ENCODE results near the gene ITGA7. TPM values are rescaled to one million over a fixed set of nuclear protein-coding genes. Genes with fewer than 3 reads are reported as not detected.

The ITGA7 gene
- total RNA-seq, 1 experiment from 2014 or later = 14.7 TPM

DNA sequence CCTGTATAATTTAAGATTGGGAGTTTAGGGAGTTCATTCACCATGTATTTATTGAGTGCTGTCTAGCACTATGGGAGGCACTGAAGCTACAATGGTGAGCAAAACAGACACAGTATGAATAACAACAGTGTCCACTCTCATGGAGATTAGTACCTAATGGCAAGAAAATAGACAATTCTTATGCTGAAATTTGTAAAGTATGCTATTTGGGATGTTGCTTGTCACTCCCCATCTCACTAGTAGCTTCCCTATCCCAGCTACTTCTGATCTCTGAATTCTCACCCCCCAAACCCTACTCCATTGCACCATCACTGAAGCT lies 39.2 kb upstream of the ITGA7 start:
- Histone ChIP-seq H3K9me3 (ENCODE audit: low read depth, low read length, poor library complexity, severe bottlenecking) (no peaks in the 10 kb centered on the region), H3K27ac (ENCODE audit: low read depth, low read length, poor library complexity, severe bottlenecking) (no peak overlapping the region), H3K27me3 (replicated peaks; ENCODE audit: insufficient read depth, low read depth, low read length, poor library complexity) (no peaks in the 10 kb centered on the region), H3K4me3 (ENCODE audit: low read depth, low read length, poor library complexity, severe bottlenecking) (no peak overlapping the region), H3K36me3 (ENCODE audit: insufficient read depth, low read length, poor library complexity, severe bottlenecking) (peaks cover 46% of the 10 kb centered on the region), H3K4me1 (ENCODE audit: insufficient read depth, low read length, poor library complexity, severe bottlenecking) (peaks cover 9% of the 10 kb centered on the region)
- intact Hi-C loops (cut with micrococcal nuclease; ENCODE audit: unreplicated experiment) = no loop called here
- POLR2A ChIA-PET (ENCODE audit: low non-redundant PET) = interaction anchor here (0.6 kb wide), 1 partner anchor 53 kb away, joined by 11 read pairs; no protein-coding TSS in a partner anchor
- CTCF ChIA-PET = no interaction called here
- TF ChIP-seq, protein P1, sequence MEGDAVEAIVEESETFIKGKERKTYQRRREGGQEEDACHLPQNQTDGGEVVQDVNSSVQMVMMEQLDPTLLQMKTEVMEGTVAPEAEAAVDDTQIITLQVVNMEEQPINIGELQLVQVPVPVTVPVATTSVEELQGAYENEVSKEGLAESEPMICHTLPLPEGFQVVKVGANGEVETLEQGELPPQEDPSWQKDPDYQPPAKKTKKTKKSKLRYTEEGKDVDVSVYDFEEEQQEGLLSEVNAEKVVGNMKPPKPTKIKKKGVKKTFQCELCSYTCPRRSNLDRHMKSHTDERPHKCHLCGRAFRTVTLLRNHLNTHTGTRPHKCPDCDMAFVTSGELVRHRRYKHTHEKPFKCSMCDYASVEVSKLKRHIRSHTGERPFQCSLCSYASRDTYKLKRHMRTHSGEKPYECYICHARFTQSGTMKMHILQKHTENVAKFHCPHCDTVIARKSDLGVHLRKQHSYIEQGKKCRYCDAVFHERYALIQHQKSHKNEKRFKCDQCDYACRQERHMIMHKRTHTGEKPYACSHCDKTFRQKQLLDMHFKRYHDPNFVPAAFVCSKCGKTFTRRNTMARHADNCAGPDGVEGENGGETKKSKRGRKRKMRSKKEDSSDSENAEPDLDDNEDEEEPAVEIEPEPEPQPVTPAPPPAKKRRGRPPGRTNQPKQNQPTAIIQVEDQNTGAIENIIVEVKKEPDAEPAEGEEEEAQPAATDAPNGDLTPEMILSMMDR (conservative IDR thresholded peaks at IDR 0.05; ENCODE audit: low read depth, low read length) = no peak
- TF ChIP-seq EZH2 (IDR thresholded peaks at IDR 0.05; ENCODE audit: borderline replicate concordance, low read depth, low read length, poor library complexity, severe bottlenecking) = no peak
- no TSS peak for BruUV-seq (replicated peaks)
- no peak for DNase-seq (ENCODE audit: low spot score)

DNA sequence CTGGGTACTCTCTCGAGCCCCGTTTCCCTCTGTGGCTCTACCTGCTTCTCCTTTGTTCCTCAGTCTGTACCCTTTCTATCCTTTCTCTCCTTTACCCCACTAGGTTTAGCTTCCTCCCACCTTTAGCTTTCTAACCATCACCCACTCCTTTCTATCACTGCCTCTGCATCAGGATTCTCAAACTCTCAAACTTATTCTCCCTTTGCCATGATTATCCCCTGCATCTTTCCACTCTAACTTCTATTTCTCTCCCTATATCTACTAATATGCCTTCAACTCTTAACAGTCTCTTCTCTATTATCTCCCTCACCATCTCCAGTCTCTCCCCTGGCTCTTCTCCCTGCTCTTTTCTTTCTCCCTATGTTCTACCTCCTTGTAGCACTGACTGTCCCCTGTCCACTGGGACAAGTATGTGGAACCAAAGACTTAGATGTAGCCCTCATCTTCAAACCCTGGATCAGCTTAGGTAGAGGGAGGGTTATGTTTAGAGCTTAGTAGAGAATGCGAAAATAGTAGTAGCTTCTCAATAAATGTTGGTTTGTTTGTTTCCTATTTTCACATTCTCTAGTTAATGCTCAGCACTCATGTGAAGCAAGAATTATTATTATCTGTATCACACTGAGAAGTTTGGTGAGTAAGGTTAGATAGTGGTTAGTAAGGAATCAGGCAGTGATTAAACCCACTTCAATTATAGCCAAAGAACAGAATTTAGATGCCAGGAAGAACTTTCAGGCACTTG lies 38.6 kb upstream of the ITGA7 start:
- TF ChIP-seq, protein P1 (conservative IDR thresholded peaks at IDR 0.05; ENCODE audit: low read depth, low read length) = no peak
- TF ChIP-seq EZH2 (IDR thresholded peaks at IDR 0.05; ENCODE audit: borderline replicate concordance, low read depth, low read length, poor library complexity, severe bottlenecking) = no peak
- intact Hi-C loops (cut with micrococcal nuclease; ENCODE audit: unreplicated experiment) = no loop called here
- BruUV-seq (replicated peaks) = no TSS peak
- DNase-seq (ENCODE audit: low spot score) = no peak
- POLR2A ChIA-PET (ENCODE audit: low non-redundant PET) = interaction anchor here (0.5 kb wide), 1 partner anchor 691 kb away, joined by 4 read pairs; no protein-coding TSS in a partner anchor
- H3K4me3 ChIP-seq (ENCODE audit: low read depth, low read length, poor library complexity, severe bottlenecking) = peak overlapping the region; percentile 70
- no peaks in the 10 kb centered on the region for H3K9me3 ChIP-seq (ENCODE audit: low read depth, low read length, poor library complexity, severe bottlenecking)
- peaks cover 41% of the 10 kb centered on the region for H3K36me3 ChIP-seq (ENCODE audit: insufficient read depth, low read length, poor library complexity, severe bottlenecking)
- peaks cover 9% of the 10 kb centered on the region for H3K4me1 ChIP-seq (ENCODE audit: insufficient read depth, low read length, poor library complexity, severe bottlenecking)
- H3K27me3 ChIP-seq (replicated peaks; ENCODE audit: insufficient read depth, low read depth, low read length, poor library complexity) = no peaks in the 10 kb centered on the region
- H3K27ac ChIP-seq (ENCODE audit: low read depth, low read length, poor library complexity, severe bottlenecking) = peak overlapping the region; percentile 27
- CTCF ChIA-PET = no interaction called here

DNA sequence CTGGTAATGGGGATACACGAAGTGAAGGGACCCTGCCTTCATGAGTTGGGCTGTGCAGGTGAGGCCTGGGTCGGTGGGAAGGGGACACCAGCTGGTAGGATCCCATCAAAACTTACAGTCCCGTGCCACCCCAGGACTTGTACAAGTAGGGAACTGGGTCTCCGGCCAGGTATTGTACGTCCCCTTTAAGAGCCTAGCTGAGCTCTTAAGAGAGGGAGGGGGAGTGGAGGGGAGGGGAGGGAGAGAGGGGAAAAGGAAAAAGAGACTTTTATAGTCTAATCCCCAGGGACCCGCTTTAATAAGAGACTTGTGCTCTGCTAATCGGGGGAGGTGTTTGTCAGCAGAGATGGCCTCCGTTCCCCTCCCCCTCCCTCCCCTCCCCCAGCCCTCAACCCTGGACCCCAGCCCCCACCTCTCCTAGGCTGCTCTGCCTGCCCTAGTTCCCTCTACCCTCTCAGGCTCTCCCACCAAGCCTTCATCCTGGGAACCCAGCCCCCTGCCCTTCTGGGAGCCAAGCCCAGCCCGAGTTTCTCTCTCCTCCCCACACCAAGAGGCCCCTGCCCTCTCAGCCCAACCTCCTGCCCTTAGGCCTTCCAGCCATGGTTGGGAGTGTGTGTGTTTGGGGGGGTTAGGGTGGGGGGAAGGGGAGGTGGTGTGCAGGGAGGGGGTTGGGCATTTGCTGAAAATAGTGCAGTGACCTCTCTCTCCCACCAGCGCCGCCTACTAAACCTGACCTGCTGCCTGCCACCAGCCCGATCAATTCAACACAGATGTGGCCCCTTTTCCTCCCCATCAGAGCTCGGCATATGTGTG lies 37.9 kb upstream of the ITGA7 start:
- POLR2A ChIA-PET (ENCODE audit: low non-redundant PET) = interaction anchor here (0.6 kb wide), 1 partner anchor 1479 kb away, joined by 12 read pairs; no protein-coding TSS in a partner anchor
- peaks cover 9% of the 10 kb centered on the region for H3K4me1 ChIP-seq (ENCODE audit: insufficient read depth, low read length, poor library complexity, severe bottlenecking)
- DNase-seq (ENCODE audit: low spot score) = peak; percentile 97
- BruUV-seq (replicated peaks) = no TSS peak
- H3K27ac ChIP-seq (ENCODE audit: low read depth, low read length, poor library complexity, severe bottlenecking) = peak overlapping the region; percentile 80
- H3K36me3 ChIP-seq (ENCODE audit: insufficient read depth, low read length, poor library complexity, severe bottlenecking) = peaks cover 33% of the 10 kb centered on the region
- CTCF ChIA-PET = interaction anchor here (0.6 to 0.8 kb wide), 4 partner anchors 227 to 1545 kb away, joined by 3 to 12 read pairs (median 6); no protein-coding TSS in a partner anchor
- peak overlapping the region; percentile 70 for H3K4me3 ChIP-seq (ENCODE audit: low read depth, low read length, poor library complexity, severe bottlenecking)
- TF ChIP-seq, protein P1 (conservative IDR thresholded peaks at IDR 0.05; ENCODE audit: low read depth, low read length) = no peak
- TF ChIP-seq EZH2 (IDR thresholded peaks at IDR 0.05; ENCODE audit: borderline replicate concordance, low read depth, low read length, poor library complexity, severe bottlenecking) = no peak
- H3K27me3 ChIP-seq (replicated peaks; ENCODE audit: insufficient read depth, low read depth, low read length, poor library complexity) = no peaks in the 10 kb centered on the region
- intact Hi-C loops (cut with micrococcal nuclease; ENCODE audit: unreplicated experiment) = no loop called here
- H3K9me3 ChIP-seq (ENCODE audit: low read depth, low read length, poor library complexity, severe bottlenecking) = no peaks in the 10 kb centered on the region
